Measurements from ENCODE around the gene HOMEZ.
"Not testable (repeated sequence)": the region's sequence is repeated elsewhere in the genome, so short reads cannot be mapped to it uniquely, and the experiment has no call there.

The HOMEZ gene

GRCh38 chr14:23286020-23286901 is at the start of gene HOMEZ:
Gene HOMEZ (minus strand): TSS chr14:23286132. CDS start chr14:23285952, 180 bp downstream.
- peak; percentile 90 to 97 for DNase-seq (ENCODE audit: extremely low read depth in 1 of 2, low read depth in 1 of 2)

DNA sequence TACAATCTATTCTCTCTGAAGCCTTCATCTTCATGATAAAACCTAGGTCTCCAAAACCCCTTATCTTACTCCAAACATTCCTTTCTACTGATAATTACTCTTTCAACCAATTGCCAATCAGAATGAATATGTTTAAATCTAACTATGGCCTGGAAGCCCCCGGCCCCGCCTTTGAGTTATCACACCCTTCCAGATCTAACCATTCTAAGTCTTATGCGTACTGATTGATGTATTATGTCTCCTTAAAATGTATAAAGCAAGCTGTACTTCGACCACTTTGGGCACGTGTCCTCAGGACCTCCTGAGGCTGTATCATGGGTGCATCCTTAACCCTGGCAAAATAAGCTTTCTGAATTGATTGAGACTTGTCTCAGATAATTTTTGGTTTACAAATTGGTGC is 49.7 kb upstream of the HOMEZ start:
- DNase-seq (ENCODE audit: extremely low read depth in 1 of 2, low read depth in 1 of 2): no peak

DNA sequence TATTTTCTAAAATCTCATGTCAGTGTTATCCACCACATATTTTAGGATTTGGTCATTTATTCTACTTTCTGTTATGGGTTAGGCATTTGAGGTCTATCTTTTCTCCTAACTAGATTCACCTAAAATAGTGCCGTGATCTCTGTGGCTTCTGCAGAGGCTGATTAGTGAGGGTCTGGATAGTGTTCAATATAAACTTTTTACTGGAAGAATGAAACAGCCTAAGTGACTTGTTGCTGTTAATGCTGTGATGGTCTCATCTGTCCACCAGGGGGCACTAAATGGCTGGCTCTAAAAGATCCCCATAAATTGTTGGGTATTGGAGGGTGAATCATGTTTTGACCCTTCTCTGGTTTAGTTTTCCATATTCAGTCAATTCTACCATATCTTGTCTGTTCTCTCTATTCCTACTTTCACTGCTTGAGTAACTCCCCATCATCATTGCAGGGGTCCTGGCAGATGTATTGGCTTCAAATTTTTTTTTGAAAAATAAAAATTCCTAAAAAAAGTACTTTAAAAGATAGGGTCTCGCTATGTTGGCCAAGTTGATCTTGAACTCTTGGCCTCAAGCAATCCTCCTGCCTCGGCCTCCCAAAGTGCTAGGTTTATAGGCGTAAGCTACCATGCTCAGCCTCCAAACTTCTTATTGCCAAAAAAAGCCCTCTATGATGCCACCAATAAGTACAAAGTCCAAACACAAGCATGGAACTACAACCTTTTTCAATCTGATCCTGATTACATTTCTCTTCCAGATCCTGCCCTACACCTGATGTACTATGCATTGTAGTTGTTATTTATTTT is 42.2 kb upstream of the HOMEZ start:
- DNase-seq (ENCODE audit: extremely low read depth in 1 of 2, low read depth in 1 of 2): peak; percentile 35 to 45

DNA sequence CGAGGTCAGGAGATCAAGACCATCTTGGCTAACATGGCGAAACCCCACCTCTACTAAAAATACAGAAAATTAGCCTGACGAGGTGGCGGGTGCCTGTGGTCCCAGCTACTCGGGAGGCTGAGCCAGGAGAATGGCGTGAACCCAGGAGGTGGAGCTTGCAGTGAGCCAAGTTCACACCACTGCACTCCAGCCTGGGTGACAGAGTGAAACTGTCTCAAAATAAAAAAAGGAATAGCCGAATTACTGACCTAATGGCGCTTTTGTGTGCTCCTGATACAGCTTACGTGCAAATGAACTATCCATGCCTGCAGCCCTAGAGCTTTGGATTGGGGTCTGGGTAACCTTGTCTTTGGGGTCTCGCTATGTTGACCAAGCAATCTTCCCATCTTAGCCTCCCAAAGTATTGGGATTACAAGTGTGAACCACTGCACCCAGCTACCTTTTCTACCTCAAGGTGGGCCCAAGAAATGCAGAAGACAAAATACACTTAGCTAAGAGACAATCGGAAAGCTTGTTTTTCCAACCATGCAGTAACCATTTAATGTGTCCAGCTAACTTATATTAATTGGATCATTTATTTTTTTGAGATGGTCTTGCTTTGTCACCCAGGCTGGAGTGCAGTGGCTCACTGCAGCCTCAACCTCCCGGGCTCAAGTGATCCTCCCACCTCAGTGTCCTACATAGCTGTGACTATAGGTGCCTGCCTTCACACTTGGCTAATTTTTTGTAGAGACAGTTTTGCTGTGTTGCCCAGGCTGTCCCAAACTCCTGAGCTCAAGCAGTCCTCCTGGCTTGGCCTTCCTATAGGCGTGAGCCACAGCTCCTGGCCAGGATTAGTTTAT is 40.8 kb upstream of the HOMEZ start:
- DNase-seq (ENCODE audit: extremely low read depth in 1 of 2, low read depth in 1 of 2): no peak

DNA sequence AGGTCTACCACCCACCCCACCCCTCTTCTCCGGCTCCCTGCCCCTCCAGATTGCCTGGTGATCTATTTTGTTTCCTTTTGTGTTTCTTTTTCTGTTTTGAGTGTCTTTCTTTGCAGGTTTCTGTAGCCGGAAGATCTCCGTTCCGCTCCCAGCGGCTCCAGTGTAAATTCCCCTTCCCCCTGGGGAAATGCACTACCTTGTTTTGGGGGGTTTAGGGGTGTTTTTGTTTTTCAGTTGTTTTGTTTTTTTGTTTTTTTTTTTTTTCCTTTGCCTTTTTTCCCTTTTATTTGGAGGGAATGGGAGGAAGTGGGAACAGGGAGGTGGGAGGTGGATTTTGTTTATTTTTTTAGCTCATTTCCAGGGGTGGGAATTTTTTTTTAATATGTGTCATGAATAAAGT is 39.8 kb upstream of the HOMEZ start:
- DNase-seq (ENCODE audit: extremely low read depth in 1 of 2, low read depth in 1 of 2): not testable (repeated sequence)

DNA sequence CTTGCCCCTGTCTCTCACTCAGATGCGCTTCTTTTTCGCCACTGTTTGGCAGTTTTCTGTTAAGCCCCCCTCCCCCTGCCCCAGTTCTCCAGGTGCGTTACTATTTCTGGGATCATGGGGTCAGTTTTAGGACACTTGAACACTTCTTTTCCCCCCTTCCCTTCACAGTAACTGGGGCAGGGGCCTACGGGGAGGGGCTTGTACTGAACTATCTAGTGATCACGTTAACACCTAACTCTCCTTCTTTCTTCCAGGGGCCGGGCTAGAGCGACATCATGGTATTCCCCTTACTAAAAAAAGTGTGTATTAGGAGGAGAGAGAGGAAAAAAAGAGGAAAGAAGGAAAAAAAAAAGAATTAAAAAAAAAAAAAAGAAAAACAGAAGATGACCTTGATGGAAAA is 39.1 kb upstream of the HOMEZ start:
- no peak for DNase-seq (ENCODE audit: extremely low read depth in 1 of 2, low read depth in 1 of 2)

GRCh38 chr14:23324455-23324846 is 38.5 kb upstream of the HOMEZ start:
- no peak for DNase-seq (ENCODE audit: extremely low read depth in 1 of 2, low read depth in 1 of 2)

DNA sequence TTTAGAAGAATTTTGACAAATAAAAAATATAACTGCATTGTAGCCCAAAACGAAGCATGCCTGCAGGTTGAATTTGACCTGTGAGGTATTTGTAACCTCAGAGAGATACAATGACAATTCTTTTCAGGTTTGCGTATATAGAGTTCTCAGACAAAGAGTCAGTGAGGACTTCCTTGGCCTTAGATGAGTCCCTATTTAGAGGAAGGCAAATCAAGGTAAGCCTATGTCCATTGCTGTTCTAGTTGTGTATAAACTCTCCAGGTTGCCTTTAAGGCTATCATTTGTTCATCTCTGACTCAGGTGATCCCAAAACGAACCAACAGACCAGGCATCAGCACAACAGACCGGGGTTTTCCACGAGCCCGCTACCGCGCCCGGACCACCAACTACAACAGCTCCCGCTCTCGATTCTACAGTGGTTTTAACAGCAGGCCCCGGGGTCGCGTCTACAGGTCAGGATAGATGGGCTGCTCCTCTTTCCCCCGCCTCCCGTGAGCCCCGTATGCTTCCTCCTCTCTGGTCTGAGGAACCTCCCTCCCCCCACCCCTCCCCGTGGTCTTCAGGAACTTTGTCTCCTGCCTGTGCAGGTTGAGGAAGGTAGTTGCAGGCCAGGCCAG is 38.0 kb upstream of the HOMEZ start:
- DNase-seq (ENCODE audit: extremely low read depth in 1 of 2, low read depth in 1 of 2): no peak

- DNase-seq (ENCODE audit: extremely low read depth in 1 of 2, low read depth in 1 of 2): no peak
Measured at GRCh38 chr14:23322568-23323517, 36.9 kb upstream of the HOMEZ start.

DNA sequence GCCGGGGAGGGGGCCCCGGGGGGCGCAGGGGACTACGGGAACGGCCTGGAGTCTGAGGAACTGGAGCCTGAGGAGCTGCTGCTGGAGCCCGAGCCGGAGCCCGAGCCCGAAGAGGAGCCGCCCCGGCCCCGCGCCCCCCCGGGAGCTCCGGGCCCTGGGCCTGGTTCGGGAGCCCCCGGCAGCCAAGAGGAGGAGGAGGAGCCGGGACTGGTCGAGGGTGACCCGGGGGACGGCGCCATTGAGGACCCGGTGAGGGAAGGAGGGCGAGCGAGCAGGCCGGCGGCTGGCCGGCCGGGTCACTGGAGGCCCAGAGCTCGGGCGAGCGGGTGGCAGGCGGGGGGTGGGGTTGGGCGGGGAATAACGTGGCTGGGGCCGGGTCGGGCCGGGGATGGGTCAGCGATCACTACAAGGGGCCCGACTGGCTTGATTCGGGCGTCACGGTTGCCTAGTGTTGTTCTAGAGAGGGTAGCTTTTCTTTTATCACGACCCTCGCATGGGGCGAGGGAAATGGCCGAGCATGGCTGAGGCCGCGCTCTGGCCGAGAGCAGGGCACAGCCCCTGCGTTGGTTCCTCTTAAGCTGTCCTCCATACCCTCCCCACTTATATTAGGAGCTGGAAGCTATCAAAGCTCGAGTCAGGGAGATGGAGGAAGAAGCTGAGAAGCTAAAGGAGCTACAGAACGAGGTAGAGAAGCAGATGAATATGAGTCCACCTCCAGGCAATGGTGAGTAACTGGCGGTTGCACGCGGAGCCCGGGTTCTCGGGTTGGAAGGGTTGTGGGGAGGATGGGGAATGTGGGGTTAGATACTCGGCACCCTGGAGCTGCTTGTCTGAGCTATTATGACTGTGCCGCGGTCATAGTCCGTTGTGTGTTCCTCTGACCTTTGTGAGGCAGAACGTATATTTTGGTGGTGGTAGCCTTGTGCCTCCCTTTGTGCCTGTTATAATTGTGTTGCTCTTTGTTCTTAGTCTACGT is 35.9 kb upstream of the HOMEZ start:
- DNase-seq (ENCODE audit: extremely low read depth in 1 of 2, low read depth in 1 of 2): no peak

DNA sequence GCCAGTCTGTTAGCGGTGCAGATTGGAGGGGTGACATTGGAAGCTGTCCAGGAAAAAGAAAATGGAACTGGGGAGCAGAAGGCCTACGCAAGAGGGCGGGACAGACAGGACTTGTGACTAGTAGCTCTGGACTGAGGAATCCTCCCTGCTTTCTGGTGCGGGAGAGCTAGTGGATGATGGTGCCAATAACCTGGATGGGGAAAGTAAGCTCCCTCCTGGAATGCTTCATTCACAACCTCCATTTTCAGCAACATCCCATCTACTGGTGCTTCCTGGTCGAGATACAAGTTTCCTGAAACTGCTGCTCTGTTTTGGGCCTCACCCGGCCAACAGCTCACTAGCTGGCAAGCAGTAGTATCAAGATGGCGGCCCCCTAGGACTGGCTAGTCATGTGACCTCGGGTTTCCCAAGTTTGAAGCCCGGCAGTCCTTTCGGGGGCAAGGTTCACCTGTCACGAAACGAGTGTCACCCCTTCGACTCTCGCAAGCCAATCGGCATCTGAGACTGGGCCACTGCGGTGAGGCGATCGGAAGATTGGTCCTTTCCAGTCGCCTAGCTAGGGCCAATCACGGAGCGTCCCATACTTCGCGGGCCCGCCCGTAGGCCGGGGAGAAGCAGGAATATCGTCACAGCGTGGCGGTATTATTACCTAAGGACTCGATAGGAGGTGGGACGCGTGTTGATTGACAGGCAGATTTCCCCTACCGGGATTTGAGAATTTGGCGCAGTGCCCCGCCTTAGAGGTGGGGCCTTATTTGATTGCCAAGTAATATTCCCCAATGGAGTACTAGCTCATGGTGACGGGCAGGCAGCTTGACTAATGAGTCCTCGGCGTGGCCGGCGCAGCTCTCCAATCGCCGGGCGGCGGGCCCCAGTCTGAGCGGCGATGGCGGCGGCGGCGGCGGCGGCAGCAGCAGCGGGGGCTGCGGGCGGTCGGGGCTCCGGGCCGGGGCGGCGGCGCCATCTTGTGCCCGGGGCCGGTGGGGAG is 34.9 kb upstream of the HOMEZ start, which contains the start of gene PABPN1:
Gene PABPN1 (plus strand): TSS at position 874 of the 988 bp plus-strand sequence. CDS start 13 bp downstream, at position 887.
- peak; percentile 90 to 96 for DNase-seq (ENCODE audit: extremely low read depth in 1 of 2, low read depth in 1 of 2)

DNA sequence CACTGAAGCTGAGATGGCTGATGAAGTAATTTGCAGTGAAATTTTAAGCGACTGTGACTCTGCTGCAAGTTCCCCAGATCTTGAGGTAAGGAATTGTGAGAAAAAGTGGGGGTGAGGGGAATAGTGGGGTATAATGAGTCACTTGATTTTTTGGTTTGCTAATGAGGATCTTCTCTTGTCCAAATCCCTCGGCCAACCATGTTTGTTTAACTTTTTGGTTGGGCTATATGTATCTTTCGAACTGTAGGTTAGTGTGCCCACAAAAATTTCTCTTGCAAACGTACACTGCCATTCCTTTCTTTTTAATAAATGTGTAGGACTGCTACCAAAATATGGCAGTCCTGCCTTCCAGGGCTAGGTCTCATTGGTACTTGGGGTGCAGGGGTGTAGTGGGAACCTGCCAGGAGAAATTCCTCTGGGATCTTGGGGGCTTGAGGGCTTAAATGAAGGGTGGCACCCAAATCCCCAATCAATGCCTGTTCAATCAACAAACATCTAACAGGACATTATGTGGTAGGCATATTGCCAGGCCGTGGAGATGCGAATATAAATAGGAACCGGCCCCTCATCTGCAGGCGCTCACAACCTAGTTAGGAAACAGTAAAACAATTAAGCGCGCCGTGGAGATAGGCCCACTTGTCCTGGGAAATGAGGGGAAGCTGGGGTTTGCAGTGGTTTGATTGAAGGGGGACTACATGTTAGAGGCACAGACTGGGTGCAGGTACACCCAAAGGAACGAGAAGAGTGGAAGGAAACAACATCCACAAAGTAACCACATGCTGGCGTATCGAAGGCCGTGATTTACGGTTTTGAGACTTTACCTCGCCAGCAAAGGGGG is 34.0 kb upstream of the HOMEZ start:
- no peak for DNase-seq (ENCODE audit: extremely low read depth in 1 of 2, low read depth in 1 of 2)

DNA sequence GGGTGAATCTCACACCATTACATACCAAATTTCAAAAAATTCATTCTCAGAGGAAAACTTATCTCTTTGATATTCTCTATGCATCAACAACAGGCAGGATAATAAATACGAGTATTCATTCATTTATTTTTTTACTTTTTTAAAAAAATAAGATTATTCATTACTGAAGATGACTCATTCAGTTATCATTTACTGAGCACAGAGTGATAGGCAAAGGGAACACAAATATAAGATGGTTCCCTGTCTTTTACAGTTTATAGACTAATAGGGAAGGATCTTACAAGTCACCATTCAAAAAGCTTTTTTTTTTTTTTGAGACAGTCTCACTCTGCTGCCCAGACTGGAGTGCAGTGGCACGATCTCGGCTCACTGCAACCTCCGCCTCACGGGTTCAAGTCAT is 30.4 kb upstream of the HOMEZ start:
- DNase-seq (ENCODE audit: extremely low read depth in 1 of 2, low read depth in 1 of 2): no peak

DNA sequence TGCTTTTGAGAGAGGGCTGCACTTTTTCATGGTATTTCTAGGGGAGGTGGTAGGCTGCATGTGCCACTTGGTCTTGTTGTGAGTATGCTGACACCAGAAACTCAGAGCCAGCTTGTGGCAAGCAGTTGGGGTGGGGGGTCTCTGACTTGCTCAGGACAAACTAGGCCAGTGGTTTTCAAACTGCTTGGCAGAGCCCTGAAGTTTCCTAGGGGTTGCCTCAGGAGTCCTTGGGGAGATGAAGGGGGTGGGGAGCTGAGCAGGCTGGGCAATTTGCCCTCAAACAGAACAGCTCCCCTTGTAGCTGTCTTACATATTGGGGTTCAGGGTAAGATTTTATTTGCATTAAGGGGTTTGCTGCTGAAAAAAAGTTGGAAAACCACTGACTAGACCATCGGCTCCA is 24.6 kb upstream of the HOMEZ start:
- no peak for DNase-seq (ENCODE audit: extremely low read depth in 1 of 2, low read depth in 1 of 2)

GRCh38 chr14:23308721-23309445 is 23.0 kb upstream of the HOMEZ start:
- DNase-seq (ENCODE audit: extremely low read depth in 1 of 2, low read depth in 1 of 2): no peak

Data from activated CD8-positive, alpha-beta memory T cell treated with anti-CD3 and anti-CD28 coated beads for 1 hour (primary cell).